ENCODE measurements around the gene EHD4.
A peak's percentile ranks its signal among the peaks of the same experiment; 100 is the strongest.

The EHD4 gene

GRCh38 chr15:41915255-41915994, 56.9 kb downstream of the EHD4 start:
- DNase-seq = no peak

- DNase-seq = no peak
Observed at GRCh38 chr15:41914411-41914810, 57.9 kb downstream of the EHD4 start.

- DNase-seq = no peak
Observed at GRCh38 chr15:41913256-41913655, 59.1 kb downstream of the EHD4 start.

- no peak for DNase-seq
Observed at GRCh38 chr15:41911691-41912345, 60.5 kb downstream of the EHD4 start.

- DNase-seq = no peak
Observed at GRCh38 chr15:41908736-41909461, 63.5 kb downstream of the EHD4 start.

- DNase-seq = no peak
Observed at GRCh38 chr15:41907141-41907540, 65.2 kb downstream of the EHD4 start.

GRCh38 chr15:41906608-41907007, 65.7 kb downstream of the EHD4 start:
- no peak for DNase-seq

GRCh38 chr15:41905036-41905793, 67.1 kb downstream of the EHD4 start:
- DNase-seq = no peak

- DNase-seq = peak; percentile 28
Observed at GRCh38 chr15:41904541-41905005, 67.8 kb downstream of the EHD4 start.

- no peak for DNase-seq
Observed at GRCh38 chr15:41903782-41904181, 68.6 kb downstream of the EHD4 start.

GRCh38 chr15:41901431-41901830, 70.9 kb downstream of the EHD4 start:
- DNase-seq = peak; percentile 88

GRCh38 chr15:41900526-41901380, 71.6 kb downstream of the EHD4 start:
- peak; percentile 76 for DNase-seq

GRCh38 chr15:41899854-41900442, 72.4 kb downstream of the EHD4 start:
- peak; percentile 77 for DNase-seq

- DNase-seq = peak; percentile 45
Observed at GRCh38 chr15:41897363-41897799, 75.0 kb downstream of the EHD4 start.

- no peak for DNase-seq
Observed at GRCh38 chr15:41896566-41896965, 75.8 kb downstream of the EHD4 start.

- no peak for DNase-seq
Observed at GRCh38 chr15:41895957-41896356, 76.4 kb downstream of the EHD4 start.

- DNase-seq = no peak
Observed at GRCh38 chr15:41895491-41895890, 76.9 kb downstream of the EHD4 start.

- peak; percentile 39 for DNase-seq
Observed at GRCh38 chr15:41894791-41895463, 77.4 kb downstream of the EHD4 start.

- DNase-seq = no peak
Observed at GRCh38 chr15:41894251-41894790, 78.0 kb downstream of the EHD4 start.

- DNase-seq = no peak
Observed at GRCh38 chr15:41893422-41894250, 78.7 kb downstream of the EHD4 start, which contains the start of gene SPTBN5. Gene SPTBN5 (minus strand): TSS chr15:41894053. CDS start chr15:41893497, 556 bp downstream.

Data from NCI-H1694 treated with DMSO at 0.1 percent for 48 hours (cell line).